ENCODE results near the gene ITGA5.

ITGA5 gene

GRCh38 chr12:54419088-54419887 lies at the start of gene ITGA5:
ITGA5 (minus strand) TSS chr12:54419266; CDS start chr12:54419198, 68 bp downstream.
- peak; percentile 53 for DNase-seq
- H3K27me3 ChIP-seq (replicated peaks), result no peaks in the 10 kb centered on the region
- in situ Hi-C loops (cut with HindIII; ENCODE audit: low pct_ligation_motif_present, low sequenced_read_pairs), result no loop called here
- peak within 1 kb of the TSS; percentile 75 for H3K27ac ChIP-seq
- H3K4me3 ChIP-seq (ENCODE audit: low read depth, low read length), result peak within 1 kb of the TSS; percentile 93
- no peak for TF ChIP-seq CTCF (IDR thresholded peaks at IDR 0.05; ENCODE audit: low read depth, low read length, missing control alignments)
- no peaks in the 10 kb centered on the region for H3K36me3 ChIP-seq (replicated peaks)

GRCh38 chr12:54465857-54466523 lies 46.9 kb upstream of the ITGA5 start:
- no peak for TF ChIP-seq CTCF (IDR thresholded peaks at IDR 0.05; ENCODE audit: low read depth, low read length, missing control alignments)
- DNase-seq, result no peak
- in situ Hi-C loops (cut with HindIII; ENCODE audit: low pct_ligation_motif_present, low sequenced_read_pairs), result no loop called here
- Histone ChIP-seq H3K36me3 (replicated peaks) (no peaks in the 10 kb centered on the region), H3K27ac (no peak overlapping the region), H3K4me3 (ENCODE audit: low read depth, low read length) (no peak overlapping the region), H3K27me3 (replicated peaks) (peaks cover 7% of the 10 kb centered on the region)

DNA sequence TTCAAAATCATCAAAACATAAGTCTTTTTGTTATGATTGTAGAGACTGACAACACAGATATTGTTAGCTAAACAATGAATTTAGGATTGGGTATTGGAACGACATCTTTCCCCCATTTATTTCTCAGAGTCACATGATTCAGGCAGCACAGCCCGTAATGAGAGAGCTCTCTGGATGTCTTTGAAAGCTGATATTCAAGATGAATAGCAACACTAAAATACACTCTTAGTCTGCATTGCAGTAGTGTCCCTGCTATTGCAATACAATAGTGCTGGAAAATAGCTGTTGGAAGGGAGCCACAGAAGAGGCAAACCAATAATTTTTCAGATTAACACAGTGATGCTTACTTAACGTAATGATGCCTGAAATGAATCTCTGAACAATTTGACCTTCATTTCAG lies 44.4 kb upstream of the ITGA5 start:
- TF ChIP-seq CTCF (IDR thresholded peaks at IDR 0.05; ENCODE audit: low read depth, low read length, missing control alignments), result no peak
- H3K27ac ChIP-seq, result no peak overlapping the region
- H3K27me3 ChIP-seq (replicated peaks), result peaks cover 7% of the 10 kb centered on the region
- in situ Hi-C loops (cut with HindIII; ENCODE audit: low pct_ligation_motif_present, low sequenced_read_pairs), result no loop called here
- no peaks in the 10 kb centered on the region for H3K36me3 ChIP-seq (replicated peaks)
- no peak for DNase-seq
- H3K4me3 ChIP-seq (ENCODE audit: low read depth, low read length), result no peak overlapping the region

- DNase-seq, result peak; percentile 38
- no peak overlapping the region for H3K27ac ChIP-seq
- in situ Hi-C loops (cut with HindIII; ENCODE audit: low pct_ligation_motif_present, low sequenced_read_pairs), result no loop called here
- H3K27me3 ChIP-seq (replicated peaks), result peaks cover 7% of the 10 kb centered on the region
- no peaks in the 10 kb centered on the region for H3K36me3 ChIP-seq (replicated peaks)
- H3K4me3 ChIP-seq (ENCODE audit: low read depth, low read length), result no peak overlapping the region
- no peak for TF ChIP-seq CTCF (IDR thresholded peaks at IDR 0.05; ENCODE audit: low read depth, low read length, missing control alignments)
Observed at GRCh38 chr12:54463034-54463433, 44.0 kb upstream of the ITGA5 start.

- TF ChIP-seq CTCF (IDR thresholded peaks at IDR 0.05; ENCODE audit: low read depth, low read length, missing control alignments), result no peak
- Histone ChIP-seq H3K27me3 (replicated peaks) (peaks cover 7% of the 10 kb centered on the region), H3K4me3 (ENCODE audit: low read depth, low read length) (no peak overlapping the region), H3K27ac (no peak overlapping the region), H3K36me3 (replicated peaks) (no peaks in the 10 kb centered on the region)
- no peak for DNase-seq
- in situ Hi-C loops (cut with HindIII; ENCODE audit: low pct_ligation_motif_present, low sequenced_read_pairs), result no loop called here
Observed at GRCh38 chr12:54460317-54460923, 41.4 kb upstream of the ITGA5 start.
